Measurements from ENCODE around the gene SLC9A8. TPM values are rescaled to one million over a fixed set of nuclear protein-coding genes. Genes with fewer than 3 reads are reported as not detected.

Gene SLC9A8
- total and polyA plus RNA-seq, 2 of the 8 experiments (the other 6 are each of a cell fraction or from before 2014, with no cell fraction given): 3.2 to 6.2 TPM

- no peak for TF ChIP-seq BCL11A (IDR thresholded peaks at IDR 0.05; ENCODE audit: low read depth in 2 of 2, low read length in 2 of 2)
- peak; percentile 36 for TF ChIP-seq TAF7 (optimal IDR thresholded peaks at IDR 0.05; ENCODE audit: borderline replicate concordance, low read depth, low read length)
- TF ChIP-seq EZH2 (IDR thresholded peaks at IDR 0.05; ENCODE audit: low read depth, low read length, severe bottlenecking): no peak
These were observed 75.8 kb downstream of the SLC9A8 start (continued) for GRCh38 chr20:49888212-49889000.

Measured in H1 (cell line).